Mucosa of descending colon (tissue), 3 donors: ENCODE measurements around the gene PSME1. TPM values are rescaled to one million over a fixed set of nuclear protein-coding genes. Genes with fewer than 3 reads are reported as not detected.

Experiments used
- ATAC-seq: fragments of 200-7000 bp; cut with Tn5 transposase; one replicate; pipeline ENCODE4 v1.9.1; 2020; ENCODE audit warnings: mild to moderate bottlenecking, moderate library complexity
- DNase-seq, 3 donors: peaks; one replicate each; pipeline ENCODE4 v3.0.0-alpha.2; 2020
- H3K36me3 ChIP-seq: fragments of 200-600 bp; one replicate; pipeline ENCODE4 v1.8.0; 2021; ENCODE audit warnings: low read depth, mild to moderate bottlenecking
- H3K4me1 ChIP-seq: fragments of 200-600 bp; one replicate; pipeline ENCODE4 v1.8.0; 2021; ENCODE audit warnings: low read depth, mild to moderate bottlenecking
- H3K4me3 ChIP-seq: fragments of 200-600 bp; one replicate; pipeline ENCODE4 v1.8.0; 2021; ENCODE audit warnings: mild to moderate bottlenecking
- H3K9me3 ChIP-seq: fragments of 200-600 bp; one replicate; pipeline ENCODE4 v1.8.0; 2021; ENCODE audit warnings: mild to moderate bottlenecking
- intact Hi-C, 2 donors: fragments of 100-400 bp; cut with DNase I in 1 of 2; cut with micrococcal nuclease in 1 of 2; formaldehyde crosslinking; loops; one replicate each; pipeline versions ENCODE4 v1.11.0 to v1.11.1; 2022; cut with DNase I, micrococcal nuclease
- microRNA-seq: library from miRNA; unstranded; fragments of <30 nt; microRNA quantifications from one replicate; pipeline ENCODE4, GENCODE V29; 2019
- total RNA-seq, 3 donors: library from RNA; stranded (reverse); fragmentation: NEBNext Ultra II Directional in 2 of 3; extraction: Animal tissue kit (Norgen Biotek cat#: 25700) in 2 of 3; gene quantifications; one replicate each; pipeline versions ENCODE4 v1.2.1 to v1.2.4, GENCODE V29; 2021 to 2023
- TF ChIP-seq, protein P1 (sequence below): fragments of 200-600 bp; IDR thresholded peaks from one replicate; pipeline ENCODE4 v1.8.0; 2022; ENCODE audit warnings: antibody characterized with exemption, mild to moderate bottlenecking
- donor health status: DM: no; HTN: no; CAD: no; lungs with moderate emphysema.
- donor health status: DM: no; HTN: no; CAD: no.
- donor health status: DM: no; HTN: yes; CAD: no.

Gene PSME1
- total RNA-seq, 3 donors from 2014 or later: 188 to 279 (median 203) TPM

DNA sequence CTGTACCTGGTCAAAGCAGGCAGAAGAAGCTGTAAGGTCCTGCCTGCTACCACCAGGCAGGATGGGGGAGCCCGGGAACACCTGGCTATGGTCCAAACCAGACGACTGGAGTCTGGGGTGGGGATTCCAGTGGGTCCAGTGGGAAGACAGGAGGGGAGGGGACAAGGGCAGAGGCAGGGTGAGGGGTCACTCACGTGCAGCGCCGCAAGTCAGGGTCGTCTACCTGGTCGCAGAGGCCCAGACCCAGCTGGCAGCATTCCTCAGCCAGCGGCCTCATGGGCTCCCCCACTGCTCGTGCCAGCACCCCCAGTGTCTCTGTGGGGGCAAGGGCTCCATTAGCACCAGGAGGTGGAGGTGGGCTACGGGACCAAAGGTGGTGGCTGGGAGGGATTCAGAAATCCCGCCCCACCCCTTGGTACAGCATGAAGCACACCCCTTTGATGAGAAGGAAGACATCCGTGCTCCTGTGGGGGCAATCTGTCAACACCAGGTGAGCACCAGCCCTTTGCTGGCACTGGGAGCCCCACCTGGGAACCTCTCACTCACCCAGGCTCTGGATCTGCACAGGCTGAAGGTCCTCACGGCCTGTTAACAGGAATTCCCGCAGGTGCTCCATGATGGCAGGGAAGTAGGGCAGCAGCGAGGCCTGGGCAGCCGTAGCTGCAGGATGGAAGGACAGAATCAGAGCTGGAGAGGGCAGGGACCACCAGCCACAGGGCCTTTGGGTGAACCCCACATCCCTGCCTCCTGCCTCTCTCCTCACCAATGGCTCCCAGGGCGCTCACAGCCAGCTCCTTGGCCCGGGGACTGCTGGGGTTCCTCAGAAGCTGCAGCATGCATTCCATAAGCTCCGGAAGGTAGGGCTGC lies 48.3 kb downstream of the PSME1 start:
- TF ChIP-seq, protein P1, sequence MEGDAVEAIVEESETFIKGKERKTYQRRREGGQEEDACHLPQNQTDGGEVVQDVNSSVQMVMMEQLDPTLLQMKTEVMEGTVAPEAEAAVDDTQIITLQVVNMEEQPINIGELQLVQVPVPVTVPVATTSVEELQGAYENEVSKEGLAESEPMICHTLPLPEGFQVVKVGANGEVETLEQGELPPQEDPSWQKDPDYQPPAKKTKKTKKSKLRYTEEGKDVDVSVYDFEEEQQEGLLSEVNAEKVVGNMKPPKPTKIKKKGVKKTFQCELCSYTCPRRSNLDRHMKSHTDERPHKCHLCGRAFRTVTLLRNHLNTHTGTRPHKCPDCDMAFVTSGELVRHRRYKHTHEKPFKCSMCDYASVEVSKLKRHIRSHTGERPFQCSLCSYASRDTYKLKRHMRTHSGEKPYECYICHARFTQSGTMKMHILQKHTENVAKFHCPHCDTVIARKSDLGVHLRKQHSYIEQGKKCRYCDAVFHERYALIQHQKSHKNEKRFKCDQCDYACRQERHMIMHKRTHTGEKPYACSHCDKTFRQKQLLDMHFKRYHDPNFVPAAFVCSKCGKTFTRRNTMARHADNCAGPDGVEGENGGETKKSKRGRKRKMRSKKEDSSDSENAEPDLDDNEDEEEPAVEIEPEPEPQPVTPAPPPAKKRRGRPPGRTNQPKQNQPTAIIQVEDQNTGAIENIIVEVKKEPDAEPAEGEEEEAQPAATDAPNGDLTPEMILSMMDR: no peak
- intact Hi-C loops: no loop called here
- ATAC-seq: no peak
- no peaks in the 10 kb centered on the region for H3K9me3 ChIP-seq
- H3K4me1 ChIP-seq: peaks cover 7% of the 10 kb centered on the region
- no peak for DNase-seq
- no peak overlapping the region for H3K4me3 ChIP-seq
- no peaks in the 10 kb centered on the region for H3K36me3 ChIP-seq

DNA sequence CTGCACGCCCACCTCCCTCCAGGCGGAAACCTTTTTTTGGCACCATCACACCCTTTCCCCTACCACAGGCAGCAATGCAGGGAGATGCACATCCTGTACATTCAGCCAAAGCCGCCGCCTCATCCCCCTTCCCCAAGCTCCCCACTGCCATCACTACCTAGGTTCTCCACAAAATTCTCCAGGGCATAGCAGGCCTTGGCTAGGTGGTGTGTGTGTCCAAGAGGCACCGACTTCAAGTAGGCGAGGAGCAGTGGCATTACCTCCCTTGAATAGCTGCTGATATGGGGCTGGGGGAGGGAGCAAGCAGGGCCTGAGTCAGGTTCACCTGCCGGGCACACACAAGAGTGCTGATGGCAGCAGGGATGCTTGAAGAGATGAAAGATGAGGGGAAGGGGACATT lies 49.0 kb downstream of the PSME1 start:
- DNase-seq: no peak
- Histone ChIP-seq H3K4me3 (no peak overlapping the region), H3K4me1 (peaks cover 7% of the 10 kb centered on the region), H3K36me3 (no peaks in the 10 kb centered on the region), H3K9me3 (no peaks in the 10 kb centered on the region)
- intact Hi-C loops: no loop called here
- ATAC-seq: no peak
- TF ChIP-seq, protein P1: no peak

DNA sequence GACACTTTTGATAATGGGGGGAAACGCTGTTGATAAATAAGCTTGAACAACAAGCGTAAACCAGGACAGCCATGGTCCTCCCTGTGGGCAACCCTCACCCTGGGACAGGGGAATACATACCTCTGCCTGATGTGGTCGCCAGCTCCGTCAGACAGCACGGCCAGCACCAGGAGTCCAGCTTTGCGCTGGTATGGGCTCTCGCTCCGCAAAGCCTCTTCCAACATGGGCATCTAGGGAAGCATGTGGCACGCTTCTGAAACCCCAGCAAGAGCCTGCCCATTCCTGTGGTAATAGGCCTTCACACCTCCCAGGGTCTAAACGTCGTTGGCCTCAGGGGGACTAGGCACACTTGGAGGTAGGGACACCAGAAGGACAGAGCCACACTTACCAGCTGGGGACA lies 49.7 kb downstream of the PSME1 start:
- H3K4me1 ChIP-seq: peaks cover 7% of the 10 kb centered on the region
- H3K4me3 ChIP-seq: no peak overlapping the region
- no peaks in the 10 kb centered on the region for H3K36me3 ChIP-seq
- ATAC-seq (no peak), DNase-seq (no peak)
- intact Hi-C loops: no loop called here
- H3K9me3 ChIP-seq: no peaks in the 10 kb centered on the region
- TF ChIP-seq, protein P1: no peak

DNA sequence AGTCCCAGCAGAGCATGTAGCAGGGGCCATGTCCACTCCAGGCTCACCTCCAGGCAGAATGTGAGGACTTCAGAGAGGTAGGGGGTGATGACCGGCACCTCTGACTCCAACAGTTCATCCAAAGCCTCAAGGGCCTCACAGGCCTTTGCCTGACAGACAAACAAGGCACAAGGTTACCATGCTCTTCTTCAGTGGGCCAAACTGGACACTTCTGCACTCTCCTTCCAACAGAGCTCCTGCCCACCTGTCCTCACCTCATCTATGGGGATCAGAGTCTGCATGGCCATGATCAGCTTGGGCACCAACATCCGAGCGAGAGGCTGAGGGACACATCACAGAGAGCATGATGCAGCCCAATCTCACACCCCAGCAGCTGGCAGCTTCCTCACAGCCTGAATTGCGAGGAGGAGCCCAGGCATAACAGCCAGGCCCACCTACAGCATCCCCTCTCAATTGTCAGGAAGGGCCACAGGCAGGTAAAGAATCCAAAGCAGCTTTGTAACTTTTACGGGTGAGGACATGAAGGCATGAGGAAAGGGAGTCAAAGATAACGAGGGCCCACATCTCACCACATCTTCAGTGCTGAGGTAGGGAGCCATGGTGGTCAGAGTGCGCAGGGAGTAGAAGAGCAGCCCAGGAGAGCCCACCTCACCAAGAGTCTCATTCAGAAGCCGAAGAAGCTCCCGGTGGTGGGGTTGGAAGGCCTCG lies 51.0 kb downstream of the PSME1 start:
- Histone ChIP-seq H3K36me3 (no peaks in the 10 kb centered on the region), H3K4me3 (no peak overlapping the region)
- TF ChIP-seq, protein P1: no peak

DNA sequence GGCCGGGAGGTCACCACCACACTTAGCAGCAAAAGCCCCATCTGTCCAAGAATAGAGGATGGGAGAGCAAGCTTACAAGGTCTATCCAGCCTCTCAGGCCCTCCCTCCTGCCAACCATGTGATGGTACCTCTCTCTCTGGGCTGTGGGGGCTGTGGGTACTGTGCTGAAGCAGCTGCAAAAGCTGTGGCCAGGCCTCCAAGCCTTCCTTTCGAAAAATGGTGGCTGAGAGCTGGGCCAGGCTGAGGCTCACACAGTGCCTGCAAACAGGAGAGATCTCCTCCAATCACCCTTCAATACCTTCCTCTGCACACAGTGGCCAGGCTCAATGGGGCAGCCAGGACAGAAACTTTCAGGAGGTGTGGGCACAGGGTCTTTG lies 51.5 kb downstream of the PSME1 start:
- intact Hi-C loops: no loop called here
- Histone ChIP-seq H3K36me3 (no peaks in the 10 kb centered on the region), H3K4me3 (no peak overlapping the region), H3K9me3 (no peaks in the 10 kb centered on the region), H3K4me1 (peaks cover 7% of the 10 kb centered on the region)
- no peak for DNase-seq
- TF ChIP-seq, protein P1: no peak
- no peak for ATAC-seq

More for the DNA sequence above, 51.0 kb downstream of the PSME1 start:
- Histone ChIP-seq H3K4me1 (peaks cover 7% of the 10 kb centered on the region), H3K9me3 (no peaks in the 10 kb centered on the region)
- DNase-seq (no peak), ATAC-seq (no peak)
- intact Hi-C loops: no loop called here

Small RNA genes lying within 50 kb of the gene (microRNA-seq; reads per million reads assigned to microRNA genes)
- not detected for gene MIR7703

Other genes with a start within 250 kb of the PSME1 start
- 10 to 100 TPM; 35.0 to 41.7 (median 36.8) TPM for gene DHRS4, start 182.4 kb upstream of the PSME1 start, total RNA-seq
- 10 to 100 TPM; 30.7 to 56.1 (median 45.9) TPM for gene DHRS4L2, start 147.3 kb upstream of the PSME1 start, total RNA-seq
- 1 to 10 TPM; 1.4 to 2.7 (median 1.5) TPM for gene CARMIL3, start 84.2 kb upstream of the PSME1 start, total RNA-seq
- gene CPNE6, start 64.6 kb upstream of the PSME1 start, total RNA-seq: 1 to 10 TPM in 1 of 3 donors, under 1 TPM in 1, not detected in 1; 0.14 to 2.2 TPM
- 100 to 1,000 TPM in 2 of 3 donors, 10 to 100 TPM in 1; 64.7 to 150 (median 150) TPM for gene PCK2, start 41.9 kb upstream of the PSME1 start, total RNA-seq
- 100 to 1,000 TPM in 1 of 3 donors, 10 to 100 TPM in 2; 65.8 to 101 (median 84.9) TPM for gene DCAF11, start 21.4 kb upstream of the PSME1 start, total RNA-seq
- 1 to 10 TPM; 2.3 to 4.5 (median 2.8) TPM for gene NRL, start 21.2 kb upstream of the PSME1 start, total RNA-seq
- gene FITM1, start 5.5 kb upstream of the PSME1 start, total RNA-seq: 1 to 10 TPM in 2 of 3 donors, under 1 TPM in 1; 0.79 to 1.9 (median 1.3) TPM
- 10 to 100 TPM; 18.3 to 24.9 (median 20.4) TPM for gene EMC9, start 5.4 kb downstream of the PSME1 start, total RNA-seq
- gene PSME2, start 10.4 kb downstream of the PSME1 start, total RNA-seq: 100 to 1,000 TPM; 141 to 295 (median 191) TPM
- 10 to 100 TPM; 52.8 to 66.2 (median 59.0) TPM for gene RNF31, start 11.3 kb downstream of the PSME1 start, total RNA-seq
- 100 to 1,000 TPM in 2 of 3 donors, 10 to 100 TPM in 1; 78.7 to 119 (median 103) TPM for gene IRF9, start 25.1 kb downstream of the PSME1 start, total RNA-seq
- gene REC8, start 35.9 kb downstream of the PSME1 start, total RNA-seq: 10 to 100 TPM; 14.9 to 17.0 (median 16.8) TPM
- 10 to 100 TPM; 23.2 to 29.3 (median 26.8) TPM for gene IPO4, start 52.6 kb downstream of the PSME1 start, total RNA-seq
- gene TM9SF1, start 59.2 kb downstream of the PSME1 start, total RNA-seq: 10 to 100 TPM; 41.7 to 49.1 (median 47.1) TPM
- under 1 TPM in 2 of 3 donors, not detected in 1; 0.36 to 0.82 TPM for gene TSSK4, start 69.5 kb downstream of the PSME1 start, total RNA-seq
- gene CHMP4A, start 77.3 kb downstream of the PSME1 start, total RNA-seq: 10 to 100 TPM; 47.6 to 67.8 (median 49.5) TPM
- gene MDP1, start 79.9 kb downstream of the PSME1 start, total RNA-seq: 10 to 100 TPM; 11.1 to 14.8 (median 13.2) TPM
- gene NEDD8, start 96.2 kb downstream of the PSME1 start, total RNA-seq: 100 to 1,000 TPM; 108 to 150 (median 131) TPM
- 10 to 100 TPM; 59.7 to 83.5 (median 61.6) TPM for gene GMPR2, start 96.7 kb downstream of the PSME1 start, total RNA-seq
- gene TINF2, start 106.4 kb downstream of the PSME1 start, total RNA-seq: 10 to 100 TPM; 51.5 to 64.8 (median 58.4) TPM
- gene TGM1, start 127.0 kb downstream of the PSME1 start, total RNA-seq: 1 to 10 TPM; 2.2 to 3.3 (median 2.4) TPM
- gene RABGGTA, start 135.4 kb downstream of the PSME1 start, total RNA-seq: 10 to 100 TPM; 31.6 to 52.9 (median 41.3) TPM
- gene DHRS1, start 163.6 kb downstream of the PSME1 start, total RNA-seq: 10 to 100 TPM; 30.6 to 56.9 (median 54.9) TPM
- 10 to 100 TPM; 24.1 to 29.2 (median 29.1) TPM for gene NOP9, start 163.7 kb downstream of the PSME1 start, total RNA-seq
- 10 to 100 TPM in 2 of 3 donors, 1 to 10 TPM in 1; 8.5 to 15.8 (median 12.1) TPM for gene CIDEB, start 171.8 kb downstream of the PSME1 start, total RNA-seq
- gene LTB4R2, start 173.9 kb downstream of the PSME1 start, total RNA-seq: 1 to 10 TPM; 3.7 to 6.3 (median 5.0) TPM
- gene LTB4R, start 175.3 kb downstream of the PSME1 start, total RNA-seq: 1 to 10 TPM; 3.4 to 6.1 (median 3.8) TPM
- 10 to 100 TPM; 13.9 to 23.5 (median 20.7) TPM for gene ADCY4, start 198.9 kb downstream of the PSME1 start, total RNA-seq
- gene RIPK3, start 203.8 kb downstream of the PSME1 start, total RNA-seq: 10 to 100 TPM; 40.6 to 99.9 (median 71.7) TPM
- 100 to 1,000 TPM in 1 of 3 donors, 10 to 100 TPM in 2; 11.9 to 112 (median 25.2) TPM for gene NFATC4, start 232.0 kb downstream of the PSME1 start, total RNA-seq